WTC11 (cell line): Measurements from ENCODE around the gene SIRT5.

Experiments
- CTCF ChIP-seq: fragments of 200-600 bp; IDR thresholded peaks from 2 replicates; pipeline ENCODE4 v1.8.0; 2022; ENCODE audit warnings: antibody characterized with exemption
- FOXP1 ChIP-seq: sonication (generic); formaldehyde crosslinking; IDR thresholded peaks from 2 replicates; pipeline ENCODE4 v1.8.0; 2022; ENCODE audit warnings: missing genetic modification reagents, mild to moderate bottlenecking, moderate library complexity, borderline replicate concordance
- NR1H2 ChIP-seq: sonication (generic); formaldehyde crosslinking; IDR thresholded peaks from 2 replicates; pipeline ENCODE4 v1.9.0; 2021; ENCODE audit warnings: mild to moderate bottlenecking, moderate library complexity, missing genetic modification reagents
- TCF7 ChIP-seq: sonication (generic); formaldehyde crosslinking; IDR thresholded peaks from 2 replicates; pipeline ENCODE4 v1.8.0; 2022; ENCODE audit warnings: mild to moderate bottlenecking, low read depth, missing genetic modification reagents, moderate library complexity

- TF ChIP-seq CTCF = no peak
- TF ChIP-seq NR1H2 (CRISPR knock-in tag) = no peak
- no peak for TF ChIP-seq TCF7 (CRISPR knock-in tag)
- no peak for TF ChIP-seq FOXP1 (CRISPR knock-in tag)
Observed at GRCh38 chr6:13536796-13537526, 37.4 kb upstream of the SIRT5 start.
